B cell (primary cell): Measurements from ENCODE around the gene IL1RN. TPM values are rescaled to one million over a fixed set of nuclear protein-coding genes. Genes with fewer than 3 reads are reported as not detected.

Experiments used
- ATAC-seq: fragments of 200-7000 bp; cut with Tn5 transposase; one replicate; pipeline ENCODE4 v1.10.0; 2021; ENCODE audit warnings: low read depth, mild to moderate bottlenecking, moderate number of reproducible peaks, moderate library complexity
- CTCF ChIA-PET: fragments of 350-600 bp; sonication (Branson Sonifier 250); formaldehyde crosslinking; loops from one replicate; lab custom pipeline; 2021; ENCODE audit warnings: antibody characterized with exemption, inconsistent platforms; lab: Charles Lee
- POLR2A ChIA-PET: fragments of 350-600 bp; sonication (Branson Sonifier 250); formaldehyde crosslinking; loops from one replicate; lab custom pipeline; 2021; ENCODE audit warnings: antibody characterized with exemption; lab: Charles Lee
- DNase-seq: peaks from one replicate; pipeline ENCODE4 v3.0.0; 2013
- H2AFZ ChIP-seq: 2 replicates; pipeline ENCODE4 v1.6.1; 2012; ENCODE audit warnings: mild to moderate bottlenecking, low read depth, low read length; ENCODE audit not compliant: insufficient read depth, poor library complexity, severe bottlenecking
- H3K27ac ChIP-seq, 2 donors: 1 replicate in 1 of 2; 2 replicates in 1 of 2; pipeline ENCODE4 v1.5.1; 2012 to 2013; ENCODE audit warnings: low read length in 2 of 2, mild to moderate bottlenecking in 2 of 2, moderate library complexity in 1 of 2
- H3K27me3 ChIP-seq, 4 experiments: fragments of 200-600 bp in 1 of 4; sonication (generic) in 1 of 4; replicated peaks in 1 of 4; 1 replicate in 2 of 4; 2 replicates in 2 of 4; pipeline versions ENCODE4 v1.6.1 to v1.7.0; 2013 to 2016; ENCODE audit warnings: low read length in 3 of 4, mild to moderate bottlenecking in 2 of 4, mixed read lengths in 1 of 4, moderate library complexity in 1 of 4; ENCODE audit not compliant: insufficient read depth in 4 of 4, control insufficient read depth in 3 of 4; ENCODE audit errors: control extremely low read depth in 1 of 4
- H3K36me3 ChIP-seq, 2 experiments: replicated peaks in 1 of 2; 1 replicate in 1 of 2; 2 replicates in 1 of 2; pipeline versions ENCODE4 v1.6.1 to v1.7.1; 2013; ENCODE audit warnings: low read length in 1 of 2; ENCODE audit not compliant: insufficient read depth in 2 of 2, control insufficient read depth in 1 of 2; ENCODE audit errors: control extremely low read depth in 1 of 2, extremely low read depth in 1 of 2
- H3K4me1 ChIP-seq, 2 donors: fragments of 200-600 bp in 1 of 2; sonication (generic) in 1 of 2; 1 replicate in 1 of 2; 2 replicates in 1 of 2; pipeline versions ENCODE4 v1.5.1 to v1.6.1; 2013 to 2017; ENCODE audit warnings: low read length in 2 of 2; ENCODE audit not compliant: control insufficient read depth in 2 of 2, insufficient read depth in 2 of 2
- H3K4me2 ChIP-seq: replicated peaks from 2 replicates; pipeline ENCODE3; 2012; ENCODE audit warnings: mild to moderate bottlenecking, low read depth, low read length; ENCODE audit not compliant: poor library complexity, severe bottlenecking
- H3K4me3 ChIP-seq, 5 experiments: fragments of 200-600 bp in 1 of 5; sonication (generic) in 1 of 5; 1 replicate in 3 of 5; 2 replicates in 2 of 5; pipeline versions ENCODE4 v1.5.1 to v1.7.0; 2011 to 2016; ENCODE audit warnings: low read length in 4 of 5, mild to moderate bottlenecking in 4 of 5, low read depth in 2 of 5, control low read depth in 1 of 5, moderate library complexity in 1 of 5; ENCODE audit not compliant: insufficient read depth in 1 of 5; ENCODE audit errors: control extremely low read depth in 1 of 5, extremely low read depth in 1 of 5
- H3K79me2 ChIP-seq: fragments of 200-600 bp; sonication (generic); one replicate; pipeline ENCODE4 v1.6.0; 2016; ENCODE audit warnings: low read length; ENCODE audit not compliant: control insufficient read depth, insufficient read depth
- H3K9ac ChIP-seq: fragments of 200-600 bp; sonication (generic); 2 replicates; pipeline ENCODE4 v1.6.1; 2017; ENCODE audit warnings: mild to moderate bottlenecking, low read length, moderate library complexity
- H3K9me3 ChIP-seq, 3 donors: one replicate each; pipeline versions ENCODE4 v1.6.1 to v1.7.1; 2013; ENCODE audit warnings: low read length in 2 of 3; ENCODE audit not compliant: control insufficient read depth in 2 of 3, insufficient read depth in 1 of 3; ENCODE audit errors: control extremely low read depth in 1 of 3
- H4K20me1 ChIP-seq: 2 replicates; pipeline ENCODE4 v1.6.0; 2012; ENCODE audit warnings: mild to moderate bottlenecking, low read length; ENCODE audit not compliant: insufficient read depth, control insufficient read depth, poor library complexity, severe bottlenecking
- H3K27ac Mint-ChIP-seq: one replicate; pipeline ENCODE4 v1.8.0; 2021; ENCODE audit warnings: mixed read lengths
- H3K27me3 Mint-ChIP-seq: one replicate; pipeline ENCODE4 v1.8.0; 2021; ENCODE audit warnings: mixed read lengths
- H3K4me1 Mint-ChIP-seq: one replicate; pipeline ENCODE4 v1.8.0; 2021; ENCODE audit warnings: mixed read lengths
- H3K4me3 Mint-ChIP-seq: one replicate; pipeline ENCODE4 v1.8.0; 2021; ENCODE audit warnings: mixed read lengths
- H3K9me3 Mint-ChIP-seq: one replicate; pipeline ENCODE4 v1.8.0; 2022; ENCODE audit warnings: mixed read lengths; ENCODE audit not compliant: insufficient read depth
- EZH2 ChIP-seq: IDR thresholded peaks from 2 replicates; pipeline ENCODE4 v1.6.1; 2012; ENCODE audit warnings: borderline replicate concordance, low read depth, mild to moderate bottlenecking, moderate library complexity, low read length; ENCODE audit not compliant: insufficient read depth, poor library complexity, severe bottlenecking
- WGBS: methylation state at CpG from one replicate; pipeline ENCODE4 v1.1.5; 2013; ENCODE audit warnings: missing lambda C conversion rate; ENCODE audit not compliant: insufficient coverage; 5-methylcytosine and 5-hydroxymethylcytosine counted together
- intact Hi-C: fragments of 100-400 bp; cut with micrococcal nuclease; formaldehyde crosslinking; loops from one replicate; pipeline ENCODE4 v1.10.0; 2022
- polyA plus RNA-seq: library from polyadenylated mRNA; depleted of rRNA; stranded (reverse); fragments of >200 nt; gene quantifications from 2 replicates; pipeline ENCODE4 v1.2.3, GENCODE V29; 2012
- total RNA-seq, 2 donors: library from RNA; stranded (reverse); fragments of 120-200 nt in 1 of 2; gene quantifications; 1 replicate in 1 of 2; 2 replicates in 1 of 2; pipeline versions ENCODE4 v1.2.3 to v1.2.4, GENCODE V29; 2013 to 2022
- TF ChIP-seq, protein P1 (sequence below): fragments of 200-600 bp; IDR thresholded peaks from one replicate; pipeline ENCODE4 v1.8.0; 2022; ENCODE audit warnings: antibody characterized with exemption, mild to moderate bottlenecking

Gene IL1RN
- total and polyA plus RNA-seq, 2 donors (not counting 1 experiment from before 2014, with no cell fraction given) = 0.79 TPM; not detected in 1

DNA sequence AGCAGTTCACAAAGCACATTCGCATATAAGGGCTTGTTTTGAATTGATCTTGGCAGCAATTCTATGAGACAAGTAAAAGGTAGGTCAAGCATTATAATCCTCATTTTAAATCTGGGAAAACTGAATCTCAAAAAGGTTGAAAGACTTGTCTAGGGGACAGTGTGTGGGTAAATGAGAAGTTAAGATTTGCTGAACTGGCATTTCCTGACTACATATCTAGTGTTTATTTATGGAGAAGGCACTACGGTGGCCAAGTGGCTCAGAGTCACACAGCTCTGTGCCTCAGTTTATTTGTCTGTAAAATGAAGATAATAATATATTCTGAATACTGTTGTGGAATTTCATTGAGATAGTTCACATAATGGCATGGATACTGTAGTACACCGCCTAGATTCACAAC lies 16.3 kb upstream of the IL1RN start:
- DNase-seq = no peak
- ChIA-PET CTCF (no interaction called here), POLR2A (no interaction called here)
- ATAC-seq = no peak
- intact Hi-C loops = no loop called here
- Histone ChIP-seq H3K4me1 (peaks cover 13 to 15% of the 10 kb centered on the region in 2 donors), H3K27ac (no peak overlapping the region), H2AFZ (no peak overlapping the region), H4K20me1 (no peaks in the 10 kb centered on the region), H3K4me2 (no peak overlapping the region), H3K79me2 (no peaks in the 10 kb centered on the region), H3K27me3 (peaks cover 0 to 6% (median 2%) of the 10 kb centered on the region in 4 experiments), H3K9ac (no peak overlapping the region), H3K4me3 (no peak overlapping the region), H3K9me3 (no peaks in the 10 kb centered on the region), H3K36me3 (no peaks in the 10 kb centered on the region)
- Mint-ChIP-seq H3K9me3 (no peaks in the 10 kb centered on the region), H3K27ac (no peak overlapping the region), H3K4me1 (no peaks in the 10 kb centered on the region), H3K27me3 (peaks cover 16% of the 10 kb centered on the region), H3K4me3 (no peak overlapping the region)
- TF ChIP-seq, protein P1, sequence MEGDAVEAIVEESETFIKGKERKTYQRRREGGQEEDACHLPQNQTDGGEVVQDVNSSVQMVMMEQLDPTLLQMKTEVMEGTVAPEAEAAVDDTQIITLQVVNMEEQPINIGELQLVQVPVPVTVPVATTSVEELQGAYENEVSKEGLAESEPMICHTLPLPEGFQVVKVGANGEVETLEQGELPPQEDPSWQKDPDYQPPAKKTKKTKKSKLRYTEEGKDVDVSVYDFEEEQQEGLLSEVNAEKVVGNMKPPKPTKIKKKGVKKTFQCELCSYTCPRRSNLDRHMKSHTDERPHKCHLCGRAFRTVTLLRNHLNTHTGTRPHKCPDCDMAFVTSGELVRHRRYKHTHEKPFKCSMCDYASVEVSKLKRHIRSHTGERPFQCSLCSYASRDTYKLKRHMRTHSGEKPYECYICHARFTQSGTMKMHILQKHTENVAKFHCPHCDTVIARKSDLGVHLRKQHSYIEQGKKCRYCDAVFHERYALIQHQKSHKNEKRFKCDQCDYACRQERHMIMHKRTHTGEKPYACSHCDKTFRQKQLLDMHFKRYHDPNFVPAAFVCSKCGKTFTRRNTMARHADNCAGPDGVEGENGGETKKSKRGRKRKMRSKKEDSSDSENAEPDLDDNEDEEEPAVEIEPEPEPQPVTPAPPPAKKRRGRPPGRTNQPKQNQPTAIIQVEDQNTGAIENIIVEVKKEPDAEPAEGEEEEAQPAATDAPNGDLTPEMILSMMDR = no peak
- no peak for TF ChIP-seq EZH2
- WGBS = 100% methylated on average over 1 of the region's 3 CpGs

DNA sequence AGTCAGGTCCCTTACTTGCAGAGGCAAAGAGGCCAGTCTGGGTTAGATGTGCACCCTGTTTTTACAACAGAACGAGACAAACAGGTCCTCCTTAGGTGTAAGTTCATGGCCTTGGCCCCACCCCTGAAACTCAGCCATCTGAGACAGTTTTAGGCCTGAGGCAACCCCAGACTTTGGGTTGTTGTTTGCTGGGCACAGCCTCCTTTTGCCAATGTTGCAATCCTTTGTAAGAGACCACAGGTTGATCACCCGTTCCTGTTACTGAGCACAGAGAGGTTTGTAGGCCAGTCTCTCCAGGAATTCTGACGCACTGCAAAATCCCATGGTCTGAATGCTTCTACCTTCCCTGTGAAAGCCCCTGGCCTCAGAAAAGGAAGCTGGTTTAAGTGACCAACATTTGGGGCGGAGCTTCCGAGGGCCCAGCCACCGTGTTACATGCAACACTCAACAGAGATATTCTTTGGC lies 15.5 kb upstream of the IL1RN start:
- ATAC-seq (no peak), DNase-seq (no peak)
- Mint-ChIP-seq H3K4me3 (no peak overlapping the region), H3K27me3 (peaks cover 15% of the 10 kb centered on the region), H3K27ac (no peak overlapping the region), H3K9me3 (no peaks in the 10 kb centered on the region), H3K4me1 (peaks cover 5% of the 10 kb centered on the region)
- Histone ChIP-seq H3K4me3 (no peak overlapping the region), H3K9ac (no peak overlapping the region), H3K4me1 (peaks cover 20 to 22% of the 10 kb centered on the region in 2 donors), H3K4me2 (no peak overlapping the region), H3K9me3 (no peaks in the 10 kb centered on the region), H2AFZ (no peak overlapping the region), H4K20me1 (no peaks in the 10 kb centered on the region), H3K79me2 (no peaks in the 10 kb centered on the region), H3K27me3 (peaks cover 0 to 6% (median 2%) of the 10 kb centered on the region in 4 experiments), H3K27ac (no peak overlapping the region), H3K36me3 (no peaks in the 10 kb centered on the region)
- TF ChIP-seq EZH2 = no peak
- TF ChIP-seq, protein P1 = no peak
- ChIA-PET CTCF (no interaction called here), POLR2A (no interaction called here)
- intact Hi-C loops = no loop called here
- WGBS = 91% methylated on average over 3 of the region's 6 CpGs
